Suprapubic skin (tissue), 3 donors: ENCODE results near the gene NCK2.

ENCODE experiments used
- CTCF ChIP-seq, 2 donors: fragments of 200-600 bp in 1 of 2; fragments of 450-650 bp in 1 of 2; sonication (generic) in 1 of 2; IDR thresholded peaks; one replicate each; pipeline ENCODE4 v1.5.1; 2016 to 2019; ENCODE audit warnings: antibody characterized with exemption in 2 of 2, mild to moderate bottlenecking in 1 of 2, moderate library complexity in 1 of 2
- POLR2AphosphoS5 ChIP-seq, 3 donors: sonication (generic); formaldehyde crosslinking; IDR thresholded peaks; one replicate each; pipeline ENCODE4 v1.6.1; 2017; ENCODE audit warnings: antibody characterized with exemption in 3 of 3

DNA sequence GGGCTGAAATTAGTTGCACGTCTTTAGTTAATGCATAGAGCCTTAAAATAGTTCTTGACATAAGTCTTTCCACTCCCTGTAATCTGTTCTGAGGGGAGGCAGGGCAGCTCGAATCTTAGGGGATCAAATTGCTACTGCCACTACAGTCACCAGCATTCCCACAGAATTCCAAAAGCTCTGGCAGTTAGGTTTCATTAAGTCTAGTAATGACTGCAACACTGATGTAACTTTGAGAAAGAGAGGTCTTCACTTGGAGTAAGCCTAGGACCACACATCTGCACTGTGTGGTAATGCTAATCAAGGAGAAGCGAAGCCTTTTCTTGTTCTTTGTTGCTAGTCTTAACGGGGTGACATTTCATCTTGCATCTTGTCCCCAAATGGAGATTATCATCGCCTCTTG is 19.3 kb upstream of the NCK2 start:
- TF ChIP-seq CTCF (IDR thresholded peaks at IDR 0.05) (no peak), POLR2AphosphoS5 (IDR thresholded peaks at IDR 0.05) (no peak)
